K562 (cell line): ENCODE data around the gene RNF166. TPM values are rescaled to one million over a fixed set of nuclear protein-coding genes. Genes with fewer than 3 reads are reported as not detected.

Source experiments
- ARHGAP35 ChIP-seq: fragments of 450-650 bp; IDR thresholded peaks from 2 replicates; pipeline ENCODE4 v1.6.1; 2018; ENCODE audit not compliant: partially characterized antibody
- CC2D1A ChIP-seq: fragments of 450-650 bp; IDR thresholded peaks from 2 replicates; pipeline ENCODE4 v1.6.1; 2017; ENCODE audit warnings: mild to moderate bottlenecking
- CHD1 ChIP-seq: fragments of 200-600 bp; sonication (generic); IDR thresholded peaks from one replicate; pipeline ENCODE4 v1.6.1; 2012; ENCODE audit warnings: mild to moderate bottlenecking, moderate library complexity, low read length, inconsistent platforms
- CREB1 ChIP-seq, 2 experiments: sonication (generic) in 1 of 2; formaldehyde crosslinking in 1 of 2; IDR thresholded peaks; 2 replicates each; pipeline versions ENCODE4 v1.6.1 to v1.8.0; 2012 to 2022; ENCODE audit warnings: inconsistent platforms in 1 of 2, mild to moderate bottlenecking in 1 of 2, missing genetic modification reagents in 1 of 2, moderate library complexity in 1 of 2
- HNRNPL ChIP-seq: fragments of 200-400 bp; formaldehyde crosslinking; IDR thresholded peaks from 2 replicates; pipeline ENCODE4 v1.6.1; 2017; ENCODE audit warnings: low read depth, mild to moderate bottlenecking, low read length
- NFE2 ChIP-seq: IDR thresholded peaks from 2 replicates; pipeline ENCODE4 v1.6.1; 2014; ENCODE audit warnings: antibody characterized with exemption, low read depth
- POLR2AphosphoS5 ChIP-seq: IDR thresholded peaks from 2 replicates; pipeline ENCODE4 v1.6.1; 2011; ENCODE audit warnings: mild to moderate bottlenecking, low read depth, low read length, moderate library complexity; ENCODE audit not compliant: control insufficient read depth, insufficient read depth
- TARDBP ChIP-seq: fragments of 450-650 bp; IDR thresholded peaks from 2 replicates; pipeline ENCODE4 v1.6.1; 2016
- YY1 ChIP-seq, 3 experiments: IDR thresholded peaks; 2 replicates each; pipeline ENCODE4 v1.6.1; 2011; ENCODE audit warnings: low read length in 2 of 3, mild to moderate bottlenecking in 2 of 3, moderate library complexity in 2 of 3, borderline replicate concordance in 1 of 3, control low read depth in 1 of 3, low read depth in 1 of 3; ENCODE audit not compliant: insufficient read depth in 3 of 3, insufficient replicate concordance in 2 of 3, control insufficient read depth in 1 of 3, insufficient read length in 1 of 3; ENCODE audit errors: extremely low read depth in 1 of 3
- ZBTB7A ChIP-seq: IDR thresholded peaks from 2 replicates; pipeline ENCODE4 v1.6.1; 2011; ENCODE audit warnings: low read depth, mild to moderate bottlenecking, low read length, moderate library complexity, borderline replicate concordance; ENCODE audit not compliant: control insufficient read depth
- ZEB2 ChIP-seq: fragments of 450-650 bp; IDR thresholded peaks from 2 replicates; pipeline ENCODE4 v1.6.1; 2016
- ZNF124 ChIP-seq: sonication (generic); formaldehyde crosslinking; IDR thresholded peaks from 2 replicates; pipeline ENCODE4 v1.8.1; 2022; ENCODE audit warnings: missing genetic modification reagents
- ZNF133 ChIP-seq: fragments of 250-450 bp; sonication (Bioruptor Pico); IDR thresholded peaks from 2 replicates; pipeline ENCODE4 v1.4.0; 2020; ENCODE audit warnings: mild to moderate bottlenecking
- ZNF175 ChIP-seq: fragments of 200-800 bp; sonication (Bioruptor generic); IDR thresholded peaks from 2 replicates; pipeline ENCODE4 v1.6.1; 2016; ENCODE audit warnings: low read depth, mild to moderate bottlenecking, missing genetic modification characterization, missing compliant biosample characterization
- ZNF212 ChIP-seq: fragments of 450-650 bp; formaldehyde crosslinking; IDR thresholded peaks from 2 replicates; pipeline ENCODE4 v1.4.0; 2020; ENCODE audit warnings: mild to moderate bottlenecking
- polyA plus RNA-seq, 8 experiments: library from polyadenylated mRNA; depleted of rRNA in 4 of 8; stranded (reverse) in 5 of 8; unstranded in 3 of 8; fragments of >200 nt; fragmentation: Nextera tagmentation in 2 of 8; fragmentation: Illumina TruSeq in 1 of 8; extraction: Ambion mirVana in 2 of 8; extraction: Trizol in 1 of 8; gene quantifications; 2 replicates each; pipeline versions ENCODE4 v1.2.1 to v1.2.3, GENCODE V29; 2011 to 2014; ENCODE audit warnings: inconsistent platforms in 1 of 8, missing spikeins in 1 of 8
- total RNA-seq, 7 experiments: library from RNA; depleted of rRNA in 6 of 7; stranded (reverse); fragments of >200 nt in 6 of 7; fragmentation: Illumina TruSeq in 2 of 7; extraction: Trizol in 2 of 7; gene quantifications; 2 replicates each; pipeline versions ENCODE4 v1.2.1 to v1.2.3, GENCODE V29; 2011 to 2021; ENCODE audit warnings: low replicate concordance in 1 of 7
- TF ChIP-seq, protein P1 (sequence below), 2 experiments: fragments of 450-650 bp; conservative IDR thresholded peaks; 2 replicates each; pipeline ENCODE4 v1.6.1; 2017; ENCODE audit warnings: mild to moderate bottlenecking in 2 of 2, moderate library complexity in 2 of 2
- TF ChIP-seq, protein P2 (sequence below): fragments of 450-650 bp; IDR thresholded peaks from 2 replicates; pipeline ENCODE4 v1.6.1; 2016; ENCODE audit warnings: antibody characterized with exemption
- TF ChIP-seq, protein P3 (sequence below): sonication (generic); formaldehyde crosslinking; IDR thresholded peaks from 2 replicates; pipeline ENCODE4 v1.8.1; 2023; ENCODE audit warnings: mild to moderate bottlenecking, missing genetic modification reagents, moderate library complexity
- TF ChIP-seq, protein P4 (sequence below), 2 experiments: fragments of 450-650 bp in 1 of 2; sonication (generic) in 1 of 2; formaldehyde crosslinking; conservative IDR thresholded peaks; 2 replicates each; pipeline versions ENCODE4 v1.4.0 to v1.8.1; 2020 to 2022; ENCODE audit warnings: mild to moderate bottlenecking in 1 of 2, missing genetic modification reagents in 1 of 2
- TF ChIP-seq, protein P5 (sequence below), 2 experiments: fragments of 450-650 bp in 1 of 2; sonication (generic) in 1 of 2; formaldehyde crosslinking in 1 of 2; IDR thresholded peaks in 1 of 2; conservative IDR thresholded peaks in 1 of 2; 2 replicates each; pipeline versions ENCODE4 v1.6.1 to v1.8.1; 2016 to 2023; ENCODE audit warnings: mild to moderate bottlenecking in 2 of 2, moderate library complexity in 2 of 2, inconsistent platforms in 1 of 2, missing genetic modification reagents in 1 of 2

Gene RNF166
- total and polyA plus RNA-seq, 9 of the 15 experiments (the other 6 are each of a cell fraction or from before 2014, with no cell fraction given), result 0.56 to 60.3 (median 19.5) TPM

DNA sequence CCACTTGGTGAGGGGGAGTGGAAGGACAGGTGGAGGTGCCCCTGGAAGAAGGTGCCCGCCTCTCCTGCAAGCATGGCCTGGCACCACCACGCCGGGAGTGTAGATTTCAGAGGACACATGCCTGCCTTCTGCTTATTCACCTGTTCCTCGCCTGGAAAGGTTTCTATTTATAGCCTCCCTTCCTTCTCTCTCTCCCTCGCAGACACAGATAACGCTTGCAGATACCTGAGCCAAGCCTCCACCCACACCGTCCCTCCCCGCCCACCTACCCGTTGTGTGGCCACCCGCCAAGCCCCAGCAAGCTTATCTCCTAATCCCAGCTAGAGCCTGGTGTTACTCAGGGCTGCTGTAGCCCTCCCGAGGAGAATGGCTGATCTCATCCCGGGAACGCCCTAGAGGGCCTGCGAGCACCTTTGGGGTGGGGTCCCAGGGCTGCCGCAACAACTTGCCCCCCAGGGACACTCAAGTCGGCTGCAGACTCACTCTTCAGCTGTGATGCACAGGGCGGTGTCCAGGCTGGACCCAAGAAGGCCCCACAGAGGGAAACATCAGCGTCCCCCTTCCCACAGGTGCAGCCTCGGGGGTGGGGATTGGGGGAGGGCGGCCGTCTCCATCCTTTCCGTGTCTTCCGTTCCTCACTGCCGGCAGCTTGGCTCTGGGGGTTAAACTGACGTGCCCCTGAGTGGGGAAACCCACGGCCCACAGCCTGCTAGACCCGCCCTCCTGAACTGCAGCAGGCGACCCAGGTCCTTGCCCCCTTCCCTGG is 18.0 kb downstream of the RNF166 start (continued):
- TF ChIP-seq, protein P1, sequence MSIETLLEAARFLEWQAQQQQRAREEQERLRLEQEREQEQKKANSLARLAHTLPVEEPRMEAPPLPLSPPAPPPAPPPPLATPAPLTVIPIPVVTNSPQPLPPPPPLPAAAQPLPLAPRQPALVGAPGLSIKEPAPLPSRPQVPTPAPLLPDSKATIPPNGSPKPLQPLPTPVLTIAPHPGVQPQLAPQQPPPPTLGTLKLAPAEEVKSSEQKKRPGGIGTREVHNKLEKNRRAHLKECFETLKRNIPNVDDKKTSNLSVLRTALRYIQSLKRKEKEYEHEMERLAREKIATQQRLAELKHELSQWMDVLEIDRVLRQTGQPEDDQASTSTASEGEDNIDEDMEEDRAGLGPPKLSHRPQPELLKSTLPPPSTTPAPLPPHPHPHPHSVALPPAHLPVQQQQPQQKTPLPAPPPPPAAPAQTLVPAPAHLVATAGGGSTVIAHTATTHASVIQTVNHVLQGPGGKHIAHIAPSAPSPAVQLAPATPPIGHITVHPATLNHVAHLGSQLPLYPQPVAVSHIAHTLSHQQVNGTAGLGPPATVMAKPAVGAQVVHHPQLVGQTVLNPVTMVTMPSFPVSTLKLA (conservative IDR thresholded peaks at IDR 0.05), result peak in 1 of 2 experiments; percentile 77; a peak in 3 of 4 replicates
- peak; percentile 81 for TF ChIP-seq ARHGAP35
- TF ChIP-seq, protein P2, sequence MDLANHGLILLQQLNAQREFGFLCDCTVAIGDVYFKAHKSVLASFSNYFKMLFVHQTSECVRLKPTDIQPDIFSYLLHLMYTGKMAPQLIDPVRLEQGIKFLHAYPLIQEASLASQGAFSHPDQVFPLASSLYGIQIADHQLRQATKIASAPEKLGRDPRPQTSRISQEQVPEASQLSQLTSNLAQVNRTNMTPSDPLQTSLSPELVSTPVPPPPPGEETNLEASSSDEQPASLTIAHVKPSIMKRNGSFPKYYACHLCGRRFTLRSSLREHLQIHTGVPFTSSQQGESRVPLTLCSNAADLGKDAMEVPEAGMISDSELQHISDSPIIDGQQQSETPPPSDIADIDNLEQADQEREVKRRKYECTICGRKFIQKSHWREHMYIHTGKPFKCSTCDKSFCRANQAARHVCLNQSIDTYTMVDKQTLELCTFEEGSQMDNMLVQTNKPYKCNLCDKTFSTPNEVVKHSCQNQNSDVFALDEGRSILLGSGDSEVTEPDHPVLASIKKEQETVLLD, result peak; percentile 87
- peak; percentile 73 for TF ChIP-seq NFE2
- no peak for TF ChIP-seq ZNF212 (CRISPR knock-in tag)
- peak; percentile 97 for TF ChIP-seq POLR2AphosphoS5
- TF ChIP-seq, protein P3, sequence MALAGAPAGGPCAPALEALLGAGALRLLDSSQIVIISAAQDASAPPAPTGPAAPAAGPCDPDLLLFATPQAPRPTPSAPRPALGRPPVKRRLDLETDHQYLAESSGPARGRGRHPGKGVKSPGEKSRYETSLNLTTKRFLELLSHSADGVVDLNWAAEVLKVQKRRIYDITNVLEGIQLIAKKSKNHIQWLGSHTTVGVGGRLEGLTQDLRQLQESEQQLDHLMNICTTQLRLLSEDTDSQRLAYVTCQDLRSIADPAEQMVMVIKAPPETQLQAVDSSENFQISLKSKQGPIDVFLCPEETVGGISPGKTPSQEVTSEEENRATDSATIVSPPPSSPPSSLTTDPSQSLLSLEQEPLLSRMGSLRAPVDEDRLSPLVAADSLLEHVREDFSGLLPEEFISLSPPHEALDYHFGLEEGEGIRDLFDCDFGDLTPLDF, result no peak
- TF ChIP-seq CREB1 (IDR thresholded peaks at IDR 0.05), result peak; percentile 65; the same call in 1 of the 2 replicates
- no peak; the same call in 1 of the 2 replicates for TF ChIP-seq CREB1 (CRISPR knock-in tag; IDR thresholded peaks at IDR 0.05)
- peak; percentile 100 for TF ChIP-seq ZBTB7A
- no peak for TF ChIP-seq TARDBP
- TF ChIP-seq, protein P4, sequence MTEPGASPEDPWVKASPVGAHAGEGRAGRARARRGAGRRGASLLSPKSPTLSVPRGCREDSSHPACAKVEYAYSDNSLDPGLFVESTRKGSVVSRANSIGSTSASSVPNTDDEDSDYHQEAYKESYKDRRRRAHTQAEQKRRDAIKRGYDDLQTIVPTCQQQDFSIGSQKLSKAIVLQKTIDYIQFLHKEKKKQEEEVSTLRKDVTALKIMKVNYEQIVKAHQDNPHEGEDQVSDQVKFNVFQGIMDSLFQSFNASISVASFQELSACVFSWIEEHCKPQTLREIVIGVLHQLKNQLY (CRISPR knock-in tag; conservative IDR thresholded peaks at IDR 0.05), result 0 out of 4 replicates have a peak, but pooled peaks of 1 of the 2 experiments have one; percentile 37
- peak; percentile 46; the same call in 1 of the 2 replicates for TF ChIP-seq ZNF175 (CRISPR knock-in tag)
- TF ChIP-seq ZEB2, result peak; percentile 100
- TF ChIP-seq HNRNPL, result peak; percentile 78; the same call in 1 of the 2 replicates
- TF ChIP-seq, protein P5, sequence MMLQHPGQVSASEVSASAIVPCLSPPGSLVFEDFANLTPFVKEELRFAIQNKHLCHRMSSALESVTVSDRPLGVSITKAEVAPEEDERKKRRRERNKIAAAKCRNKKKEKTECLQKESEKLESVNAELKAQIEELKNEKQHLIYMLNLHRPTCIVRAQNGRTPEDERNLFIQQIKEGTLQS (IDR thresholded peaks at IDR 0.05), result peak; percentile 94
- TF ChIP-seq, protein P5 (CRISPR knock-in tag; conservative IDR thresholded peaks at IDR 0.05), result 0 out of 2 replicates have a peak, but pooled peaks have one; percentile 63
- no peak for TF ChIP-seq ZNF124 (CRISPR knock-in tag)
- no peak for TF ChIP-seq CHD1
- TF ChIP-seq ZNF133 (CRISPR knock-in tag), result no peak
- TF ChIP-seq CC2D1A, result peak; percentile 7; the same call in 1 of the 2 replicates
- peak in 2 of 3 experiments; percentile 45 to 71 for TF ChIP-seq YY1 (IDR thresholded peaks at IDR 0.05; ENCODE audit: borderline replicate concordance in 1 of 3, control insufficient read depth in 1 of 3, extremely low read depth in 1 of 3, insufficient read depth in 3 of 3, insufficient read length in 1 of 3, insufficient replicate concordance in 2 of 3, low read depth in 1 of 3, low read length in 2 of 3)
